Tibial artery (tissue), 4 donors: ENCODE results near the gene GAS6.

Source experiments
- DNase-seq, 2 donors: peaks; one replicate each; pipeline ENCODE4 v3.0.0-alpha.2; 2019
- H3K27ac ChIP-seq, 2 donors: fragments of 200-600 bp; sonication (generic) in 1 of 2; 1 replicate in 1 of 2; 2 replicates in 1 of 2; pipeline ENCODE4 v1.5.1; 2018 to 2019; ENCODE audit warnings: mild to moderate bottlenecking in 1 of 2
- H3K27me3 ChIP-seq, 2 donors: fragments of 200-600 bp; sonication (generic) in 1 of 2; one replicate each; pipeline versions ENCODE4 v1.5.1 to v1.6.0; 2016 to 2019
- H3K36me3 ChIP-seq, 3 donors: fragments of 200-600 bp; sonication (generic) in 2 of 3; one replicate each; pipeline ENCODE4 v1.5.1; 2016 to 2019; ENCODE audit warnings: mild to moderate bottlenecking in 2 of 3
- H3K4me1 ChIP-seq, 4 donors: fragments of 200-600 bp; sonication (generic) in 2 of 4; 1 replicate in 3 of 4; 2 replicates in 1 of 4; pipeline ENCODE4 v1.5.1; 2016 to 2019
- H3K4me3 ChIP-seq, 2 donors: fragments of 200-600 bp; sonication (generic) in 1 of 2; 1 replicate in 1 of 2; 2 replicates in 1 of 2; pipeline ENCODE4 v1.5.1; 2018 to 2019; ENCODE audit warnings: mild to moderate bottlenecking in 2 of 2
- H3K9me3 ChIP-seq, 3 donors: fragments of 200-600 bp; sonication (generic) in 1 of 3; one replicate each; pipeline ENCODE4 v1.5.1; 2016 to 2019
- intact Hi-C: fragments of 100-400 bp; cut with DNase I; formaldehyde crosslinking; loops from one replicate; pipeline ENCODE4 v1.15.0; 2023; ENCODE audit warnings: low total_unique reads
- TF ChIP-seq, protein P1 (sequence below), 2 experiments: fragments of 200-600 bp in 1 of 2; fragments of 450-650 bp in 1 of 2; IDR thresholded peaks; one replicate each; pipeline ENCODE4 v1.5.1; 2017 to 2019; ENCODE audit warnings: antibody characterized with exemption in 2 of 2, mild to moderate bottlenecking in 1 of 2, moderate library complexity in 1 of 2

The GAS6 gene

DNA sequence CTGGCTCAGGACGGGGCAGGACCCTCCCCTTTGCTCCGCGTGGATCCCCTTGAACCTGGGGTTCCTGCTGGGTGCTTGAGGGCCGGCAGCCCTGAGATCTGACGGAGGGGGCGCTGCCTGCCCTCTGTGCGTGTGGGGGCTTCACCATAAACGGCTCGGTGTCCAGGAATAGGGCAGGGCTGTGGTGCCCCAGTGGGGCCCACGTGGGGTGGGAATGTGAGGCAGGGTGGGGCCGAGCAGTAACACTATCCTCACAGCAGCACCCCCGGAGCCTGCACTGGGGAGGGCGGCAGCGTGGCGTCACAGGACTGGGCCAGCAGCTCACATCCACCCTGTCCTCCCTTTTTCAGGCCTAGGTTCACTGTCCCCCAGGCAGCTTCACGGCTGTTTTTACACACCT lies 38.0 kb downstream of the GAS6 start:
- Histone ChIP-seq H3K9me3 (no peaks in the 10 kb centered on the region), H3K4me3 (no peak overlapping the region), H3K36me3 (peaks cover 45 to 83% (median 66%) of the 10 kb centered on the region in 3 donors), H3K4me1 (peaks cover 0 to 15% (median 11%) of the 10 kb centered on the region in 4 donors), H3K27me3 (no peaks in the 10 kb centered on the region), H3K27ac (no peak overlapping the region)
- no peak for DNase-seq
- intact Hi-C loops: no loop called here
- TF ChIP-seq, protein P1, sequence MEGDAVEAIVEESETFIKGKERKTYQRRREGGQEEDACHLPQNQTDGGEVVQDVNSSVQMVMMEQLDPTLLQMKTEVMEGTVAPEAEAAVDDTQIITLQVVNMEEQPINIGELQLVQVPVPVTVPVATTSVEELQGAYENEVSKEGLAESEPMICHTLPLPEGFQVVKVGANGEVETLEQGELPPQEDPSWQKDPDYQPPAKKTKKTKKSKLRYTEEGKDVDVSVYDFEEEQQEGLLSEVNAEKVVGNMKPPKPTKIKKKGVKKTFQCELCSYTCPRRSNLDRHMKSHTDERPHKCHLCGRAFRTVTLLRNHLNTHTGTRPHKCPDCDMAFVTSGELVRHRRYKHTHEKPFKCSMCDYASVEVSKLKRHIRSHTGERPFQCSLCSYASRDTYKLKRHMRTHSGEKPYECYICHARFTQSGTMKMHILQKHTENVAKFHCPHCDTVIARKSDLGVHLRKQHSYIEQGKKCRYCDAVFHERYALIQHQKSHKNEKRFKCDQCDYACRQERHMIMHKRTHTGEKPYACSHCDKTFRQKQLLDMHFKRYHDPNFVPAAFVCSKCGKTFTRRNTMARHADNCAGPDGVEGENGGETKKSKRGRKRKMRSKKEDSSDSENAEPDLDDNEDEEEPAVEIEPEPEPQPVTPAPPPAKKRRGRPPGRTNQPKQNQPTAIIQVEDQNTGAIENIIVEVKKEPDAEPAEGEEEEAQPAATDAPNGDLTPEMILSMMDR (IDR thresholded peaks at IDR 0.05): no peak

DNA sequence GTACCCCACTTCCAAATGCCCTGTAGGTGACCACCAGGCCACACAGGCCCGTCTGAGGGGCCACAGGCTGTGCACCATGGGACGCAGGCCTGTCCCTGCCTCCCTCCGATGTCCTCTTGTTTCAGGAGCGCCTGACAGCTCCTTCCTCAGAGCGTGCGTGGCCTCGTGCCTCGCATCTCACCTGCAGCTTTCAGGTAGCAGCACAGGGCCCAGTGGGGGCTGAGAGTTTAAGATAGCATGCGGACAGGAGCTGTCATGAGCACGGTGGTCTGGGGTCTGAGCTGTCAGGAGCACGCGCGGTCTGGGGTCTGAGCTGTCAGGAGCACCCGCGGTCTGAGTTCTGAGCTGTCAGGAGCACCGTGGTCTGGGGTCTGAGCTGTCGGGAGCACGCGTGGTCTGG lies 40.1 kb downstream of the GAS6 start:
- Histone ChIP-seq H3K4me1 (peaks cover 0 to 29% (median 22%) of the 10 kb centered on the region in 4 donors), H3K4me3 (no peak overlapping the region), H3K27me3 (no peaks in the 10 kb centered on the region), H3K36me3 (peaks cover 45 to 70% (median 63%) of the 10 kb centered on the region in 3 donors), H3K27ac (no peak overlapping the region), H3K9me3 (no peaks in the 10 kb centered on the region)
- DNase-seq: no peak
- intact Hi-C loops: no loop called here
- TF ChIP-seq, protein P1 (IDR thresholded peaks at IDR 0.05): no peak

DNA sequence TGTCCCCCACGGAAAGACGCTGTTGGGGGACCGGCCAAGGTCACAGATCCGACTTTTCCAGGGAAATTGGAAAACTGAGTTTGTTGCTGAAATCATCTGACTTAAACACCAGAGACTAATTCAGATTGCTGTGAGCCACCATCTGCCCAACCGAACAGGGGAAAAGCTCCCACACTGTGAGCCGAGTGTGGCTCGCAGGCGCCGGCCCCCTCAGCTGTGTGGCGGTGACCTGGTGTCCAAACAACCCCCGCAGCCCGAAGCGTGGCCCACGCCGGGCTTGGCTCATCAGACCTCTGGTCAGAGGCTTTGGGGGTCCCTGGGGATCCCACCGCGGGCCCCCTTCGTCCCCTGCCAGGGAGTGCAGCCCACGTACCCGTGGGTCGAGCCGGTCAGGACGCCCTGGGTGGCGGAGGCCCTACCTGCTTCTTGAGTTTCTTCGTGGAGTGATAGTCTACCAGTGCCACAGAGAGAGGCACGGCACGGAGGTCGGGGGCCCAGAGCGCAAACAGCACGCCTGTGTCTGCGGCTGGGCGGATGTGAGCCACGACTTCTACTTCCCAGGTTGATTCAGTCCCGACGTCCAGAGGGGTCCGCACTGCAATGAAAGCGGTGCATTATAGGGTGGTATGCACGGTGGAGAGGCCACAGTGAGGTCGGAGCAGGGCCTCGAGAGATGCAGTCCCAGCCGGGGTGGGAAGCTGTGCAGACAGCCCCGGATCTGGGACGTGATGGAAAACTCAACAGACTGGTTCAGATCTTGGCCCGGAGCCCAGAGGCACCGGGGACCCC lies 40.7 kb downstream of the GAS6 start:
- peak overlapping the region in 1 of 2 donors; percentile 90 for H3K27ac ChIP-seq
- no peaks in the 10 kb centered on the region for H3K9me3 ChIP-seq
- no peaks in the 10 kb centered on the region for H3K27me3 ChIP-seq
- no peak for DNase-seq
- H3K36me3 ChIP-seq: peaks cover 40 to 64% (median 57%) of the 10 kb centered on the region in 3 donors
- no peak overlapping the region for H3K4me3 ChIP-seq
- TF ChIP-seq, protein P1 (IDR thresholded peaks at IDR 0.05): no peak
- peaks cover 0 to 35% (median 27%) of the 10 kb centered on the region in 4 donors for H3K4me1 ChIP-seq
- intact Hi-C loops: no loop called here

DNA sequence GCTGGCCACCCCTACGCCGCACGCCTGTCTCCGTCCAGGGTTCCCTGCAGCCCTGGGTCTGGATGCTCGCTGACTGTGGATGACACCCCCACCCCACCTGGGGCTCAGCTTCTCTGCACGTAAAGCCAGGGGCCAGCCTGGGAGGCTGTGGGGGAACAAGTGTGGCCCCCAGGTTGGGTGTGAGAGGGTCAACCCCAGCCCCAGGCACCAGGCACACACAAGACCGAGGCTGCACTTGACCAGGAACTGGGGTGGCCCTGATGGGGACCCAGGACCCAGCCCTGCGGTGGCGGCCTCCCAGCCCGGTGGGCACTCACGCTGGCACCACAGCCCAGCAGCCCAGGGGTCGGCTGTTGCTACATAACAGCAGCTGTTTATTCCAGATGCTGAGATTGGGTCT lies 41.6 kb downstream of the GAS6 start:
- TF ChIP-seq, protein P1 (IDR thresholded peaks at IDR 0.05): no peak
- H3K27ac ChIP-seq: peak overlapping the region; percentile 83 to 90

DNA sequence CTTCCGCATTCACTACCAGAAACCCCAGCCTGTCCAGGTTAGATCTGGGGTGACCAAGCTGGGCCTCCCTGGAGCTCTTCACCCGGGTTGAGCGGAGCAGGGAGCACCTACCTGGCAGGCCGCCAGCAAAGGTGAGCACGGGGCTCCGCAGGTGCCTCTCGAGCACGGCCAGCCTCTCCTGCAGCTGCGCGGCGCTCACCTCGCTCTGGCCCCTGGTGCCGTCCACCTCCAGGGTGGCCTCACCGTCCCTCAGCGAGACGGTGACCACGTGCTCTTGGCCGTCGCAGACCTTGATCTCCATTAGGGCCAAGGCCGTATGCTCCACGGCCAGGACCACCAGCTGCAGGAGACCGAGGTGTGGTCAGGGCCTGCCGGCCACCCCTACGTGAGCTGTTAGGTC lies 42.0 kb downstream of the GAS6 start:
- Histone ChIP-seq H3K27me3 (no peaks in the 10 kb centered on the region), H3K4me3 (peak overlapping the region in 1 of 2 donors; percentile 31), H3K9me3 (no peaks in the 10 kb centered on the region), H3K4me1 (peaks cover 0 to 48% (median 39%) of the 10 kb centered on the region in 4 donors), H3K27ac (peak overlapping the region; percentile 83 to 90), H3K36me3 (peaks cover 27 to 51% (median 44%) of the 10 kb centered on the region in 3 donors)
- TF ChIP-seq, protein P1 (IDR thresholded peaks at IDR 0.05): no peak
- DNase-seq: no peak
- intact Hi-C loops: no loop called here

More for the DNA sequence above, 41.6 kb downstream of the GAS6 start:
- H3K9me3 ChIP-seq: no peaks in the 10 kb centered on the region
- H3K4me3 ChIP-seq: no peak overlapping the region
- no peaks in the 10 kb centered on the region for H3K27me3 ChIP-seq
- peaks cover 31 to 55% (median 48%) of the 10 kb centered on the region in 3 donors for H3K36me3 ChIP-seq
- peaks cover 0 to 44% (median 35%) of the 10 kb centered on the region in 4 donors for H3K4me1 ChIP-seq
- intact Hi-C loops: no loop called here
- no peak for DNase-seq
